ENCODE measurements around the gene SLC30A10. TPM values are rescaled to one million over a fixed set of nuclear protein-coding genes. Genes with fewer than 3 reads are reported as not detected.

SLC30A10 gene
- total and polyA plus RNA-seq, 2 of the 13 experiments (the other 11 are each of a cell fraction or from before 2014, with no cell fraction given): 20.9 to 30.2 TPM

DNA sequence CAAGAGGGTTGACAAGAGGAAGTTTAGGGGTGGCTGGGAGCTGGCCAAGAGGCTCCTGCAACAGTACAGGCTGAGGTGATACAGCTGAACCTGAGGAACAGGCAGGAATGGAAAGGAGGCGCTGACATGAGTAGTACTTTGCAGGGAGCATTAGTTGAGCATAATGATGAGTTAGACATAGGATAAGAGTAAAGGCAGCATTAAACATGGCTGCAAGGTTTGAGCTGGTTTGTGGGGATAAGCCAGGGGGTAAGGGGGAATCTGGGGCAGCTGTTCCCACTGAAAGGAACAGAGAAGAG lies 20.6 kb downstream of the SLC30A10 start:
- POLR2A ChIA-PET: interaction anchor here (1.1 kb wide), 1 partner anchor 24 kb away, joined by 6 read pairs; no protein-coding TSS in a partner anchor
- no TSS peak for BruUV-seq (replicated peaks)
- 77% methylated on average over 1 of the region's 1 CpG for WGBS (ENCODE audit: low lambda C conversion rate)

More for the DNA sequence above, 20.6 kb downstream of the SLC30A10 start:
- Histone ChIP-seq H3K9me3 (ENCODE audit: low read length) (no peaks in the 10 kb centered on the region), H3K36me3 (replicated peaks in 1 of 2; ENCODE audit: control insufficient read depth in 1 of 2, insufficient read depth in 2 of 2, low read length in 2 of 2) (no peaks in the 10 kb centered on the region), H2AFZ (ENCODE audit: low read length) (no peak overlapping the region), H3K9ac (ENCODE audit: insufficient read depth, low read depth, low read length) (no peak overlapping the region), H3K4me3 (replicated peaks in 1 of 3; ENCODE audit: insufficient read depth in 1 of 3, low read depth in 2 of 3, low read length in 3 of 3) (no peak overlapping the region), H3K27me3 (ENCODE audit: control insufficient read depth in 1 of 2, insufficient read depth in 2 of 2, low read length in 2 of 2) (no peaks in the 10 kb centered on the region; a peak in 1 of 5 replicates), H3K27ac (ENCODE audit: extremely low read length, insufficient read depth, low read length) (no peak overlapping the region), H3K4me1 (ENCODE audit: insufficient read depth, low read length) (peaks cover 19% of the 10 kb centered on the region), H3K79me2 (ENCODE audit: insufficient read depth, low read length) (no peaks in the 10 kb centered on the region), H4K20me1 (ENCODE audit: insufficient read depth, low read length) (no peaks in the 10 kb centered on the region), H3K4me2 (ENCODE audit: low read depth, low read length) (peak overlapping the region; percentile 32; the same call in 1 of the 2 replicates)
- CTCF ChIA-PET (ENCODE audit: low intra/inter-chr PET ratio, low total read pairs): no interaction called here
- TF ChIP-seq, protein P1, sequence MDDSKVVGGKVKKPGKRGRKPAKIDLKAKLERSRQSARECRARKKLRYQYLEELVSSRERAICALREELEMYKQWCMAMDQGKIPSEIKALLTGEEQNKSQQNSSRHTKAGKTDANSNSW (CRISPR knock-in tag; IDR thresholded peaks at IDR 0.05; ENCODE audit: borderline replicate concordance): no peak
- TF ChIP-seq ZNF569 (CRISPR knock-in tag; IDR thresholded peaks at IDR 0.05; ENCODE audit: borderline replicate concordance) (no peak), PHF5A (CRISPR knock-in tag; IDR thresholded peaks at IDR 0.05; ENCODE audit: low read depth, unreplicated experiment) (no peak), ARNT (IDR thresholded peaks at IDR 0.05) (no peak), CREM (IDR thresholded peaks at IDR 0.05) (no peak), CREM (CRISPR knock-in tag; IDR thresholded peaks at IDR 0.05) (no peak), ZNF552 (CRISPR knock-in tag; IDR thresholded peaks at IDR 0.05; ENCODE audit: borderline replicate concordance) (no peak), NBN (conservative IDR thresholded peaks at IDR 0.05) (no peak)
- TF ChIP-seq, protein P2, sequence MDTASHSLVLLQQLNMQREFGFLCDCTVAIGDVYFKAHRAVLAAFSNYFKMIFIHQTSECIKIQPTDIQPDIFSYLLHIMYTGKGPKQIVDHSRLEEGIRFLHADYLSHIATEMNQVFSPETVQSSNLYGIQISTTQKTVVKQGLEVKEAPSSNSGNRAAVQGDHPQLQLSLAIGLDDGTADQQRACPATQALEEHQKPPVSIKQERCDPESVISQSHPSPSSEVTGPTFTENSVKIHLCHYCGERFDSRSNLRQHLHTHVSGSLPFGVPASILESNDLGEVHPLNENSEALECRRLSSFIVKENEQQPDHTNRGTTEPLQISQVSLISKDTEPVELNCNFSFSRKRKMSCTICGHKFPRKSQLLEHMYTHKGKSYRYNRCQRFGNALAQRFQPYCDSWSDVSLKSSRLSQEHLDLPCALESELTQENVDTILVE (CRISPR knock-in tag; IDR thresholded peaks at IDR 0.05): no peak
- TF ChIP-seq, protein P3, sequence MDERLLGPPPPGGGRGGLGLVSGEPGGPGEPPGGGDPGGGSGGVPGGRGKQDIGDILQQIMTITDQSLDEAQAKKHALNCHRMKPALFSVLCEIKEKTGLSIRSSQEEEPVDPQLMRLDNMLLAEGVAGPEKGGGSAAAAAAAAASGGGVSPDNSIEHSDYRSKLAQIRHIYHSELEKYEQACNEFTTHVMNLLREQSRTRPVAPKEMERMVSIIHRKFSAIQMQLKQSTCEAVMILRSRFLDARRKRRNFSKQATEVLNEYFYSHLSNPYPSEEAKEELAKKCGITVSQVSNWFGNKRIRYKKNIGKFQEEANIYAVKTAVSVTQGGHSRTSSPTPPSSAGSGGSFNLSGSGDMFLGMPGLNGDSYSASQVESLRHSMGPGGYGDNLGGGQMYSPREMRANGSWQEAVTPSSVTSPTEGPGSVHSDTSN (CRISPR knock-in tag; IDR thresholded peaks at IDR 0.05): no peak
- TF ChIP-seq, protein P4, sequence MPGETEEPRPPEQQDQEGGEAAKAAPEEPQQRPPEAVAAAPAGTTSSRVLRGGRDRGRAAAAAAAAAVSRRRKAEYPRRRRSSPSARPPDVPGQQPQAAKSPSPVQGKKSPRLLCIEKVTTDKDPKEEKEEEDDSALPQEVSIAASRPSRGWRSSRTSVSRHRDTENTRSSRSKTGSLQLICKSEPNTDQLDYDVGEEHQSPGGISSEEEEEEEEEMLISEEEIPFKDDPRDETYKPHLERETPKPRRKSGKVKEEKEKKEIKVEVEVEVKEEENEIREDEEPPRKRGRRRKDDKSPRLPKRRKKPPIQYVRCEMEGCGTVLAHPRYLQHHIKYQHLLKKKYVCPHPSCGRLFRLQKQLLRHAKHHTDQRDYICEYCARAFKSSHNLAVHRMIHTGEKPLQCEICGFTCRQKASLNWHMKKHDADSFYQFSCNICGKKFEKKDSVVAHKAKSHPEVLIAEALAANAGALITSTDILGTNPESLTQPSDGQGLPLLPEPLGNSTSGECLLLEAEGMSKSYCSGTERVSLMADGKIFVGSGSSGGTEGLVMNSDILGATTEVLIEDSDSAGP (CRISPR knock-in tag; IDR thresholded peaks at IDR 0.05; ENCODE audit: borderline replicate concordance): no peak
- TF ChIP-seq, protein P5, sequence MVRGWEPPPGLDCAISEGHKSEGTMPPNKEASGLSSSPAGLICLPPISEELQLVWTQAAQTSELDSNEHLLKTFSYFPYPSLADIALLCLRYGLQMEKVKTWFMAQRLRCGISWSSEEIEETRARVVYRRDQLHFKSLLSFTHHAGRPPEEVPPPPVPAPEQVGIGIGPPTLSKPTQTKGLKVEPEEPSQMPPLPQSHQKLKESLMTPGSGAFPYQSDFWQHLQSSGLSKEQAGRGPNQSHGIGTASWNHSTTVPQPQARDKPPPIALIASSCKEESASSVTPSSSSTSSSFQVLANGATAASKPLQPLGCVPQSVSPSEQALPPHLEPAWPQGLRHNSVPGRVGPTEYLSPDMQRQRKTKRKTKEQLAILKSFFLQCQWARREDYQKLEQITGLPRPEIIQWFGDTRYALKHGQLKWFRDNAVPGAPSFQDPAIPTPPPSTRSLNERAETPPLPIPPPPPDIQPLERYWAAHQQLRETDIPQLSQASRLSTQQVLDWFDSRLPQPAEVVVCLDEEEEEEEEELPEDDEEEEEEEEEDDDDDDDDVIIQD (CRISPR knock-in tag; IDR thresholded peaks at IDR 0.05; ENCODE audit: low read depth): no peak
- in situ Hi-C loops (cut with HindIII; ENCODE audit: extremely low pct_ligation_motif_present, low pct_unique_long_range_greater_than_20kb) (no loop called here), intact Hi-C loops (cut with micrococcal nuclease; ENCODE audit: unreplicated experiment) (no loop called here)
- FAIRE-seq (no peak), DNase-seq (ENCODE audit: low spot score) (no peak), ATAC-seq (peak; percentile 29)
